IPS-20b (cell line): ENCODE data around the gene CCL19.

ENCODE experiments used
- H3K27ac ChIP-seq: one replicate; pipeline ENCODE4 v1.5.1; 2013; ENCODE audit warnings: low read length
- H3K27me3 ChIP-seq: 2 replicates; pipeline ENCODE4 v1.6.1; 2013; ENCODE audit warnings: mild to moderate bottlenecking, low read length, inconsistent platforms; ENCODE audit not compliant: insufficient read depth
- H3K36me3 ChIP-seq: 2 replicates; pipeline ENCODE4 v1.6.1; 2013; ENCODE audit warnings: low read depth, mild to moderate bottlenecking, inconsistent platforms, low read length, moderate library complexity; ENCODE audit not compliant: insufficient read depth
- H3K4me1 ChIP-seq: 2 replicates; pipeline ENCODE4 v1.6.1; 2013; ENCODE audit warnings: mild to moderate bottlenecking, control low read depth, inconsistent platforms, low read length, moderate library complexity; ENCODE audit not compliant: insufficient read depth
- H3K4me3 ChIP-seq: 2 replicates; pipeline ENCODE4 v1.5.1; 2013; ENCODE audit warnings: mild to moderate bottlenecking, low read length, inconsistent platforms
- H3K9ac ChIP-seq: 2 replicates; pipeline ENCODE4 v1.6.1; 2013; ENCODE audit warnings: low read depth, mild to moderate bottlenecking, inconsistent platforms, low read length, moderate library complexity
- H3K9me3 ChIP-seq: 2 replicates; pipeline ENCODE4 v1.6.1; 2013; ENCODE audit warnings: mild to moderate bottlenecking, low read depth, low read length, inconsistent platforms; ENCODE audit not compliant: insufficient read depth

The CCL19 gene

GRCh38 chr9:34656992-34657391, 34.1 kb downstream of the CCL19 start:
- Histone ChIP-seq H3K27ac (no peak overlapping the region), H3K4me1 (peaks cover 4% of the 10 kb centered on the region; the same call in 1 of the 2 replicates), H3K9me3 (no peaks in the 10 kb centered on the region), H3K4me3 (no peak overlapping the region), H3K27me3 (no peaks in the 10 kb centered on the region), H3K9ac (no peak overlapping the region), H3K36me3 (no peaks in the 10 kb centered on the region)

GRCh38 chr9:34655394-34655793, 35.7 kb downstream of the CCL19 start:
- Histone ChIP-seq H3K4me3 (no peak overlapping the region), H3K36me3 (peaks cover under 1% of the 10 kb centered on the region; the same call in 1 of the 2 replicates), H3K4me1 (peaks cover 9% of the 10 kb centered on the region; the same call in 1 of the 2 replicates), H3K27me3 (no peaks in the 10 kb centered on the region), H3K9me3 (no peaks in the 10 kb centered on the region), H3K27ac (no peak overlapping the region), H3K9ac (no peak overlapping the region)

GRCh38 chr9:34654323-34655051, 36.6 kb downstream of the CCL19 start:
- H3K27me3 ChIP-seq = no peaks in the 10 kb centered on the region

GRCh38 chr9:34653151-34654072, 37.7 kb downstream of the CCL19 start:
- H3K9me3 ChIP-seq = no peaks in the 10 kb centered on the region
- no peak overlapping the region for H3K9ac ChIP-seq
- peaks cover 21% of the 10 kb centered on the region for H3K36me3 ChIP-seq
- peaks cover 9% of the 10 kb centered on the region; the same call in 1 of the 2 replicates for H3K4me1 ChIP-seq
- no peak overlapping the region for H3K27ac ChIP-seq
- H3K27me3 ChIP-seq = no peaks in the 10 kb centered on the region
- no peak overlapping the region for H3K4me3 ChIP-seq

More at GRCh38 chr9:34654323-34655051, 36.6 kb downstream of the CCL19 start:
- Histone ChIP-seq H3K9me3 (no peaks in the 10 kb centered on the region), H3K4me3 (no peak overlapping the region), H3K4me1 (peaks cover 9% of the 10 kb centered on the region; the same call in 1 of the 2 replicates), H3K9ac (no peak overlapping the region), H3K27ac (no peak overlapping the region), H3K36me3 (peaks cover 10% of the 10 kb centered on the region)

- no peak overlapping the region for H3K27ac ChIP-seq
- no peak overlapping the region for H3K9ac ChIP-seq
- no peaks in the 10 kb centered on the region for H3K9me3 ChIP-seq
- peak overlapping the region; percentile 66; the same call in 1 of the 2 replicates for H3K4me3 ChIP-seq
- peaks cover 9% of the 10 kb centered on the region; the same call in 1 of the 2 replicates for H3K4me1 ChIP-seq
- no peaks in the 10 kb centered on the region for H3K27me3 ChIP-seq
- peaks cover 26% of the 10 kb centered on the region for H3K36me3 ChIP-seq
These were observed 38.5 kb downstream of the CCL19 start for GRCh38 chr9:34652602-34653000.

- Histone ChIP-seq H3K4me1 (peaks cover 9% of the 10 kb centered on the region; the same call in 1 of the 2 replicates), H3K27ac (peak within 1 kb of the TSS; percentile 20), H3K9me3 (no peaks in the 10 kb centered on the region)
These were observed 39.0 kb downstream of the CCL19 start, which contains the start of gene IL11RA for GRCh38 chr9:34651876-34652601. TSS of gene IL11RA (plus strand) at chr9:34652185. CDS start at chr9:34655218, 3,033 bp downstream.

GRCh38 chr9:34651321-34651720, 39.8 kb downstream of the CCL19 start:
- H3K27me3 ChIP-seq = no peaks in the 10 kb centered on the region
- H3K27ac ChIP-seq = peak overlapping the region; percentile 20
- H3K36me3 ChIP-seq = peaks cover 26% of the 10 kb centered on the region
- peak overlapping the region; percentile 66 for H3K4me3 ChIP-seq
- peaks cover 9% of the 10 kb centered on the region; the same call in 1 of the 2 replicates for H3K4me1 ChIP-seq
- peak overlapping the region; percentile 63; the same call in 1 of the 2 replicates for H3K9ac ChIP-seq
- H3K9me3 ChIP-seq = no peaks in the 10 kb centered on the region

More at GRCh38 chr9:34651876-34652601, 39.0 kb downstream of the CCL19 start, which contains the start of gene IL11RA:
- Histone ChIP-seq H3K27me3 (no peaks in the 10 kb centered on the region), H3K36me3 (peaks cover 26% of the 10 kb centered on the region), H3K4me3 (peak within 1 kb of the TSS; percentile 66), H3K9ac (peak within 1 kb of the TSS; percentile 63; the same call in 1 of the 2 replicates)

GRCh38 chr9:34650816-34651215, 40.3 kb downstream of the CCL19 start:
- peaks cover 14% of the 10 kb centered on the region; the same call in 1 of the 2 replicates for H3K4me1 ChIP-seq
- H3K9me3 ChIP-seq = no peaks in the 10 kb centered on the region
- no peak overlapping the region for H3K27ac ChIP-seq
- H3K4me3 ChIP-seq = no peak overlapping the region
- H3K36me3 ChIP-seq = peaks cover 26% of the 10 kb centered on the region
- no peak overlapping the region for H3K9ac ChIP-seq
- H3K27me3 ChIP-seq = no peaks in the 10 kb centered on the region

- H3K4me3 ChIP-seq = no peak overlapping the region
- no peaks in the 10 kb centered on the region for H3K9me3 ChIP-seq
- peaks cover 21% of the 10 kb centered on the region for H3K4me1 ChIP-seq
- H3K27ac ChIP-seq = no peak overlapping the region
- no peaks in the 10 kb centered on the region for H3K27me3 ChIP-seq
- peaks cover 26% of the 10 kb centered on the region for H3K36me3 ChIP-seq
- no peak overlapping the region for H3K9ac ChIP-seq
These were observed 42.4 kb downstream of the CCL19 start for GRCh38 chr9:34648673-34649072.

GRCh38 chr9:34647651-34648050, 43.4 kb downstream of the CCL19 start:
- Histone ChIP-seq H3K4me3 (peak overlapping the region; percentile 95), H3K9ac (peak overlapping the region; percentile 91; the same call in 1 of the 2 replicates), H3K36me3 (peaks cover 26% of the 10 kb centered on the region), H3K27ac (no peak overlapping the region), H3K27me3 (no peaks in the 10 kb centered on the region), H3K4me1 (peaks cover 17% of the 10 kb centered on the region), H3K9me3 (no peaks in the 10 kb centered on the region)

- H3K36me3 ChIP-seq = peaks cover 26% of the 10 kb centered on the region
- peak overlapping the region; percentile 95 for H3K4me3 ChIP-seq
- no peaks in the 10 kb centered on the region for H3K9me3 ChIP-seq
- peaks cover 17% of the 10 kb centered on the region for H3K4me1 ChIP-seq
- no peaks in the 10 kb centered on the region for H3K27me3 ChIP-seq
- H3K27ac ChIP-seq = peak overlapping the region; percentile 88
- H3K9ac ChIP-seq = peak overlapping the region; percentile 91
These were observed 44.0 kb downstream of the CCL19 start for GRCh38 chr9:34647084-34647403.
